ENCODE data around the gene TMC7.

Gene TMC7

GRCh38 chr16:19003935-19004334 lies 20.2 kb downstream of the TMC7 start:
- H3K4me3 ChIP-seq (ENCODE audit: extremely low read depth, insufficient read depth, low read length, poor library complexity, severe bottlenecking): no peak overlapping the region
- no peaks in the 10 kb centered on the region for H3K36me3 ChIP-seq (ENCODE audit: control insufficient read depth, insufficient read depth, low read length)
- H3K4me1 ChIP-seq (ENCODE audit: control insufficient read depth, insufficient read depth, low read length, poor library complexity, severe bottlenecking): peaks cover 25% of the 10 kb centered on the region
- H3K9me3 ChIP-seq (ENCODE audit: control insufficient read depth, low read length): no peaks in the 10 kb centered on the region
- H3K27ac ChIP-seq (ENCODE audit: low read depth, low read length, severe bottlenecking): no peak overlapping the region
- WGBS, 2 experiments (ENCODE audit: insufficient coverage in 2 of 2): 84 to 96% methylated on average over 4 of the region's 4 CpGs

DNA sequence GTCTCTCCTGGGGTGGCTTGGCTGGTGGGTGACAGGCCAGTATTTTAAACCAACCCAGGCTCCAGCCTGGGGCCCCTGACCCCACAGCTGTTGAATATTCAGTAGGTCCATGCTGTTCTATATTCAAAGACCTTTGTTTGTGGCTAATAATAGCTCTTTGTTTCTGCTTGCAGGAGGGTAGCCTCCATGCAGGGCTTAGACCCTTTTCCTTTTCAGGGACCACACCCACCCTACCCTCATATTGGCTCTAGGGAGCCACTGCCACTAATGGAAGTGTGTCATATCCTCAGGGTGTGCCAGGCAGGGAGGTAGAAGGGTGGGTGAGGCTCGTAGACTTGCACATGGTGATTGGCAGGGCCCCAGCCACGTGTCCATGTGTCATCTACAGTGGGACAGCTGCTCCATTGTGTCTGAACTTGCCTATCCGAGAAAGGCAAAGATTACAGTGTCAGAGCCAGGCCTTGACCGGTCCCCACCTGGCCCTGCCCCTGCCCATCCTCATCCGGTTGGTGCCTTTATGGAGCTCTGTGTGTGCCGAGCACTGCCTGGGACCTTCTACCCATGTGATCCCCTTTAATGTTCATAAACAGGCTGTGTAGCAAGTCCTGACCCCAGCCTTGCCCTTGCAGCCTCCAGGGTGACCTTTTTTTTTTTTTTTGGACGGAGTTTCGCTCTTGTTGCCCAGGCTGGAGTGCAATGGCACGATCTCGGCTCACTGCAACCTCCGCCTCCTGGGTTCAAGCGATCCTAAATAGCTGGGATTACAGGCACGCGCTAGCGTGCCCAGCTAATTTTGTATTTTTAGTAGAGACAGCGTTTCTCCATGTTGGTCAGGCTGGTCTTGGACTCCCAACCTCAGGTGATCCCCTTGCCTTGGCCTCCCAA lies 22.1 kb downstream of the TMC7 start:
- H3K9me3 ChIP-seq (ENCODE audit: control insufficient read depth, low read length): peaks cover 5% of the 10 kb centered on the region
- peaks cover 19% of the 10 kb centered on the region for H3K4me1 ChIP-seq (ENCODE audit: control insufficient read depth, insufficient read depth, low read length, poor library complexity, severe bottlenecking)
- no peak overlapping the region for H3K27ac ChIP-seq (ENCODE audit: low read depth, low read length, severe bottlenecking)
- peaks cover 6% of the 10 kb centered on the region for H3K36me3 ChIP-seq (ENCODE audit: control insufficient read depth, insufficient read depth, low read length)
- WGBS, 2 experiments (ENCODE audit: insufficient coverage in 2 of 2): 79 to 85% methylated on average over 14 to 16 of the region's 16 CpGs
- no peak overlapping the region for H3K4me3 ChIP-seq (ENCODE audit: extremely low read depth, insufficient read depth, low read length, poor library complexity, severe bottlenecking)

DNA sequence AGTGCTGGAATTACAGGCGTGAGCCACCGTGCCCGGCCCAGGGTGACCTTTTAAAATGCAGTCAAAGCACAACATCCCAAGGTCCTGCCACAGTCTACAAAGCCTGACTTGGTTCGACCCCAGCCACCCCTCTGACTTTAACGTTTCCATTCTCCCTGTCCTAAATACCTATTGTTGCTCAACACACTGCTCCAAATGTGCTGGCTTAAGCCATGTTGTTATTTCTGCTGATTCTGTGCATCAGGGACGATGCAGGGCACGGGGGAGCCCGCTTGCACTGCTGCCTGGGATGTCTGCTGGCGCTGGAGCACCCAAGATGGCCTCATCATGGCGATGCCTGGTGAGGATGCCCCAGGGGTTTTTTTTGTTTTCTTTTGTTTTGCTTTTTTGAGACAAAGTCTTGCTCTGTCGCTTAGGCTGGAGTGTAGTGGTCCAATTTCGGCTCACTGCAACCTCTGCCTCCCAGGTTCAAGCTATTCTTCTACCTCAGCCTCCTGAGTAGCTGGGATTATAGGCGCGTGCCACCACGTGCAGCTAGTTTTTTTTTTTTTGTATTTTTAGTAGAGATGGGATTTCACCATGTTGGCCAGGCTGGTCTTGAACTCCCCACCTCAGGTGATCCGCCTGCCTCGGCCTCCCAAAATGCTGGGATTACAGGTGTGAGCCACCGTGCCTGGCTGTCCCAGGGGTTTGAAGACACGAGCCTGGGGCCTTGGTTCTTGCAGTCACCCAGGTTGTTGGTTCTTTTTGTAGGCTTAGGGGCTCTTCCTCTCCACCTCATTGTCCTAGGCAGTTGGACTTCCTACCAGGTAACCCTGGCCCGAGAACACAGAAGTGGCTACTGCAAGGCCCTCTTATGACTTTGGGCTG lies 22.9 kb downstream of the TMC7 start:
- no peak overlapping the region for H3K27ac ChIP-seq (ENCODE audit: low read depth, low read length, severe bottlenecking)
- H3K36me3 ChIP-seq (ENCODE audit: control insufficient read depth, insufficient read depth, low read length): peaks cover 11% of the 10 kb centered on the region
- WGBS, 2 experiments (ENCODE audit: insufficient coverage in 2 of 2): 91 to 97% methylated on average over 14 of the region's 20 CpGs
- no peak overlapping the region for H3K4me3 ChIP-seq (ENCODE audit: extremely low read depth, insufficient read depth, low read length, poor library complexity, severe bottlenecking)
- peaks cover 19% of the 10 kb centered on the region for H3K4me1 ChIP-seq (ENCODE audit: control insufficient read depth, insufficient read depth, low read length, poor library complexity, severe bottlenecking)
- H3K9me3 ChIP-seq (ENCODE audit: control insufficient read depth, low read length): peaks cover 6% of the 10 kb centered on the region

- Histone ChIP-seq H3K36me3 (ENCODE audit: control insufficient read depth, insufficient read depth, low read length) (peaks cover 14% of the 10 kb centered on the region), H3K27ac (ENCODE audit: low read depth, low read length, severe bottlenecking) (peak overlapping the region; percentile 62), H3K4me1 (ENCODE audit: control insufficient read depth, insufficient read depth, low read length, poor library complexity, severe bottlenecking) (peaks cover 19% of the 10 kb centered on the region), H3K4me3 (ENCODE audit: extremely low read depth, insufficient read depth, low read length, poor library complexity, severe bottlenecking) (no peak overlapping the region), H3K9me3 (ENCODE audit: control insufficient read depth, low read length) (peaks cover 6% of the 10 kb centered on the region)
- 88 to 92% methylated on average over 6 of the region's 7 CpGs for WGBS, 2 experiments (ENCODE audit: insufficient coverage in 2 of 2)
Observed at GRCh38 chr16:19008245-19009169, 24.8 kb downstream of the TMC7 start.

GRCh38 chr16:19011169-19011731 lies 27.5 kb downstream of the TMC7 start:
- WGBS, 2 experiments (ENCODE audit: insufficient coverage in 2 of 2): 67 to 100% methylated on average over 1 to 2 of the region's 3 CpGs

DNA sequence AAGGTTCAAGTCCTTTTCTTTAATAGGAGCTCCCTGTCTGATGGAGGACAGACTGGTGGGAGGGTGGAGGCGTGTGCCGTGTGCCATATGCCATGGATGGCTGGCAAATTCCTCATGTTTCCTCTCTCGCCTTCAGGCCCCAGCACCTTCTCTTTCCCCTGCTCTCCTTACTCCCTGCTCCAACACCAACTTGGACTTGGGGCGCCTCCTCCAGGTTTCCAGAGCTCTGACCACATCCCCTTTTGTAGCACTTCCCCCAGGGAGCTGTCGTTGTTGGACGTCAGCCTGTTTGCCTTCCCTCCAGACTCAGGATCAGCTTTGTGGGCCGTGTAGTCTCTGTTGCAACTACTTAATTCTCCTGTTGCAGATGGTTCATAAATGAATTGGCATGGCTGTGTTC lies 30.7 kb downstream of the TMC7 start:
- peaks cover 6% of the 10 kb centered on the region for H3K9me3 ChIP-seq (ENCODE audit: control insufficient read depth, low read length)
- H3K27ac ChIP-seq (ENCODE audit: low read depth, low read length, severe bottlenecking): no peak overlapping the region
- 91 to 95% methylated on average over 5 to 7 of the region's 7 CpGs for WGBS, 2 experiments (ENCODE audit: insufficient coverage in 2 of 2)
- H3K36me3 ChIP-seq (ENCODE audit: control insufficient read depth, insufficient read depth, low read length): peaks cover 29% of the 10 kb centered on the region
- H3K4me3 ChIP-seq (ENCODE audit: extremely low read depth, insufficient read depth, low read length, poor library complexity, severe bottlenecking): no peak overlapping the region
- H3K4me1 ChIP-seq (ENCODE audit: control insufficient read depth, insufficient read depth, low read length, poor library complexity, severe bottlenecking): no peaks in the 10 kb centered on the region

More at GRCh38 chr16:19011169-19011731, 27.5 kb downstream of the TMC7 start:
- Histone ChIP-seq H3K9me3 (ENCODE audit: control insufficient read depth, low read length) (peaks cover 6% of the 10 kb centered on the region), H3K4me1 (ENCODE audit: control insufficient read depth, insufficient read depth, low read length, poor library complexity, severe bottlenecking) (peaks cover 11% of the 10 kb centered on the region), H3K27ac (ENCODE audit: low read depth, low read length, severe bottlenecking) (no peak overlapping the region), H3K4me3 (ENCODE audit: extremely low read depth, insufficient read depth, low read length, poor library complexity, severe bottlenecking) (no peak overlapping the region), H3K36me3 (ENCODE audit: control insufficient read depth, insufficient read depth, low read length) (peaks cover 21% of the 10 kb centered on the region)

DNA sequence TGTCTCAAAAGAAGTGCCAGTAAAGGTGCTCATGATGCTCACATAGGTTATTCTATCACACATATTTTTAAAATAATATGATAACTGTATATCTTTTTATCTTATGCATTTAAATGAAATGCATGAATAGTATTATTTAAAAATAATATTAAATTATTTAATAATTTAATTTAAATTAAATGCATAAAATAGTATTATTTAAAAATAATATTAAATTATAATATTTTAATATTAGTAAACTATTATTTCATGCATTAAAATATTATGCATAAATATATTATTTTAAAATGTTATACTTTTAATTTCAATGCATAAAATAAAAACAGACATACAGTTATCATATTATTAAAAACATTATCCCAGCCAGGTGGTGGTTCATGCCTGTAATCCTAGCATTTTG lies 33.4 kb downstream of the TMC7 start:
- Histone ChIP-seq H3K36me3 (ENCODE audit: control insufficient read depth, insufficient read depth, low read length) (peaks cover 28% of the 10 kb centered on the region), H3K9me3 (ENCODE audit: control insufficient read depth, low read length) (no peaks in the 10 kb centered on the region)

GRCh38 chr16:19020689-19021088 lies 37.0 kb downstream of the TMC7 start:
- peaks cover 40% of the 10 kb centered on the region for H3K36me3 ChIP-seq (ENCODE audit: control insufficient read depth, insufficient read depth, low read length)
- H3K27ac ChIP-seq (ENCODE audit: low read depth, low read length, severe bottlenecking): no peak overlapping the region
- H3K4me1 ChIP-seq (ENCODE audit: control insufficient read depth, insufficient read depth, low read length, poor library complexity, severe bottlenecking): no peaks in the 10 kb centered on the region
- H3K9me3 ChIP-seq (ENCODE audit: control insufficient read depth, low read length): no peaks in the 10 kb centered on the region
- no peak overlapping the region for H3K4me3 ChIP-seq (ENCODE audit: extremely low read depth, insufficient read depth, low read length, poor library complexity, severe bottlenecking)
- WGBS, 2 experiments (ENCODE audit: insufficient coverage in 2 of 2): 83 to 90% methylated on average over 3 of the region's 4 CpGs

More for the DNA sequence above, 33.4 kb downstream of the TMC7 start:
- Histone ChIP-seq H3K27ac (ENCODE audit: low read depth, low read length, severe bottlenecking) (no peak overlapping the region), H3K4me3 (ENCODE audit: extremely low read depth, insufficient read depth, low read length, poor library complexity, severe bottlenecking) (no peak overlapping the region), H3K4me1 (ENCODE audit: control insufficient read depth, insufficient read depth, low read length, poor library complexity, severe bottlenecking) (no peaks in the 10 kb centered on the region)

DNA sequence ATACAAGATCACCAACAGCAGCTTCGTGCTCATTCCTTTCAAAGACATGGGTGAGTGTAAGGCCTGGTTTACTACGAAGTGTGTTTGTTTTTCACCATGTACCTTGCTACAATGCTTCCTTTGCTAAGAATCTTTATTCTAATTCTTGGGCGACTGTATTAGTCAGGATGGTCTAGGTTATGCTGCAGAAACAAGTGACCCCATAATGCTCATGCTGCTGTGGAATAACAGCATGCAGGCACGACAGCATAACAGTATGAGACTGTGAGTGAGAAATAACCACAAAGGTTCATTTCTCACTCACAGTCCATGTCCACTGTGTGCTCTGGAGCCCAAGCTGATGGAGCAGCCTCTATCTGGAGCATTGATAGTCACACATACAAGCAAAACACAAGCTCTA lies 38.0 kb downstream of the TMC7 start:
- 96 to 100% methylated on average over 3 to 4 of the region's 4 CpGs for WGBS, 2 experiments (ENCODE audit: insufficient coverage in 2 of 2)
- Histone ChIP-seq H3K27ac (ENCODE audit: low read depth, low read length, severe bottlenecking) (no peak overlapping the region), H3K9me3 (ENCODE audit: control insufficient read depth, low read length) (no peaks in the 10 kb centered on the region), H3K4me3 (ENCODE audit: extremely low read depth, insufficient read depth, low read length, poor library complexity, severe bottlenecking) (no peak overlapping the region), H3K4me1 (ENCODE audit: control insufficient read depth, insufficient read depth, low read length, poor library complexity, severe bottlenecking) (no peaks in the 10 kb centered on the region), H3K36me3 (ENCODE audit: control insufficient read depth, insufficient read depth, low read length) (peaks cover 33% of the 10 kb centered on the region)

DNA sequence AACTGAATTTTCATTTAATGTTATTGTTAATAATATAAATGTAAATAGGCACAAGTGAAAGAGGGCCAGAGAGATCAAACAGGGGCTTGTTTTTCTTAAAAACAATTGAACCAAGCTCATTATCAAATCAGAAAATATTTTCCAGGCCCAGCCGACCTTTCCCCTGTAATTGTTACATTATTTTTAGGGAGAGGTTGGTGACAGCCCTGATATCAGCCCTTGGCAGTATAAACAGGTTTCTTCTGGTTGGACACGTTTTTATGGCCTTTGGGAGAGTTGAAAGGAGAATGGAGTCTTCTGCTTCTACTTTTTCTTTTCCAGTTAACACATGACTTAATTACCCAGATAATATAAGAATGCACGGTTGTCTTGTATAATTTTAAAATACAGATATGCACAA lies 43.7 kb downstream of the TMC7 start:
- no peak overlapping the region for H3K4me3 ChIP-seq (ENCODE audit: extremely low read depth, insufficient read depth, low read length, poor library complexity, severe bottlenecking)
- 100% methylated on average over 1 of the region's 3 CpGs; no CpG with 5 or more reads in 1 of the 2 experiments for WGBS, 2 experiments (ENCODE audit: insufficient coverage in 2 of 2)
- H3K27ac ChIP-seq (ENCODE audit: low read depth, low read length, severe bottlenecking): no peak overlapping the region

More for the DNA sequence above, 43.7 kb downstream of the TMC7 start:
- H3K36me3 ChIP-seq (ENCODE audit: control insufficient read depth, insufficient read depth, low read length): peaks cover 35% of the 10 kb centered on the region
- no peaks in the 10 kb centered on the region for H3K4me1 ChIP-seq (ENCODE audit: control insufficient read depth, insufficient read depth, low read length, poor library complexity, severe bottlenecking)
- no peaks in the 10 kb centered on the region for H3K9me3 ChIP-seq (ENCODE audit: control insufficient read depth, low read length)

All from mesodermal cell (in vitro differentiated cells).